ENCODE measurements around the gene PON3.

GRCh38 chr7:95330961-95331337 is 65.2 kb downstream of the PON3 start:
- TF ChIP-seq CTCF (IDR thresholded peaks at IDR 0.05) (no peak), POLR2A (IDR thresholded peaks at IDR 0.05) (no peak)
